Measurements from ENCODE around the gene GHRL.

Gene GHRL

DNA sequence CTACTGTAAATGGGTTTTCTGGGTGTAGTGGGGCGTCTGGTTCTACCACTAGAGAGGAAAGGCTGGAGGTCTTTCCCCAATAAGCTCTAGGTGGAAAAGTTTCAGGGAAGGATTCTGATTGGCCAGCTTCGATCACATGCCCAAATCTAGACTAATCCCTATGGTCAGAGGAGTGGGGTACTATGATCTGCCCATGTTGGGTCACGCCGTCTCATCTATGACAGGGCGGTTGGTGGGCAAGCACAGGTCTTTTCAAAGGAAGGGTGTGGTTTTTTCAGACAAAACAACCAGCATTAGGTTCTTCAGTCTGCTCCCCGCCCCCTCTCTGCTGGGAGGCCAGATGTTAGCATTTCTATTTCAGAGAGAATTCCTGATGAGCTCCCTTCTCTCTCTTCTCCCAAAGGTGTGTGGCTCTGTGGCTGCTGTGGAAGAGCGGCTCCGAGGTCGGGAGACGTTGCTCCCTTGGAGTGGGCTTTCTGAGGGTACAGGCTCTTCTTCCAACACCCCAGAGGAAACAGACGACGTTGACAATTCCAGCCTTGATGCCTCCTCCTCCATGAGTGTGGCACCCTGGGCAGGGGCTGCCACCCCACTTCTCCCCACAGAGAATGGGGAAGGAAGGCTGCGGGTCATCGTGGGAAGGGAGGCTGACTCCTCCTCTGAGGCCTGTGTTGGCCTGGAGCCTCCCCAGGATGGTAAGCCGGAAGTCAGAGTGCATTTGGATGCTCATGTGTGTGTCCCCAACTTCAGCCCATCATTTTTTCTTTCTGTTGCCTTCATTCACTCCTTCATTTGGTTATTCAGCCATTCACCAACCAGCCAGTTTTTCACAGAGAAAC is 54.2 kb downstream of the GHRL start:
- no peak for DNase-seq

All from fibroblast of skin of right biceps (primary cell).